ENCODE results near the gene ARHGAP26. TPM values are rescaled to one million over a fixed set of nuclear protein-coding genes. Genes with fewer than 3 reads are reported as not detected.

Gene ARHGAP26
- total RNA-seq, 1 experiment from 2014 or later: 34.5 TPM

DNA sequence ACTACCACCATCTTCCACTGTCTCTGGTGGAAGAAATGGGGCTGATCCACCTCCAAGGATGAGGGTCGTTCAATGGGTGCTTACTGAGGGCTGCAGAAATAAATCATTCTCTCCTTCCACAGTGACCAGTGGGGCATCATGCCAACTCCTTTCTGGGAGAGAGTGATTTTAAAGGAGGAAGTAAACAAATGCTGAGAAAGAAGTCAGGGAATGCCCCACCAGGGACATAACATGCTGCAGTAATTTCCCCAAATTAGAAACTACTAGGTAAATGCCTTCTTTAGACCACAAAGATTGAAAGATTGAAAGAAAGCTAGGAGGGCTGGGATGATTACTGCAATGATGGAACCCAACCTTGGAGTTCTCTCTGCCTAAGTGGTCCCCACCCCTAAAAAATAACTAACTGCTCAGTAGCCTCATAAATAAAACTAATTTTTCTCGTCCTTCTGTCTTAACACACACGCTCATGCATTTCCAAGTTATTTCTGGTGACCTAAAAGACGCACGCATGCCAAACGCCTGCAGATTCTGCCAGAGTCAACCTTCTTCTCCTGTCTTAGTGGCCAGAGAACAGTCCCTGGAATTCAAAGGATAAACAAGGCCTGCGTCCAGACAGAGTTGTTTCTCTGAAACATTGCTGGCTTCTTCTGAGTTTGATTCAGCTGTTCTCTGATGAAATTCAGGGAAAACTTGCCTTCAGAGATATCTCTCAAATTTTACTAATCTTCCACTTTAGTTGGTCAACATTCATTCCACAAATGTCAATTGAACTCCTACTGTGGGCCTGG, 383.3 kb downstream of the ARHGAP26 start:
- ATAC-seq: no peak
- Histone ChIP-seq H3K4me3 (replicated peaks in 1 of 2; ENCODE audit: low read depth in 1 of 2, low read length in 2 of 2) (no peak overlapping the region), H3K4me1 (ENCODE audit: control insufficient read depth in 1 of 2, insufficient read depth in 2 of 2, low read length in 2 of 2) (peaks cover 3 to 17% of the 10 kb centered on the region in 2 experiments), H3K4me2 (ENCODE audit: low read length) (no peak overlapping the region), H3K9me3 (ENCODE audit: control insufficient read depth in 1 of 2, insufficient read depth in 1 of 2, low read depth in 1 of 2, low read length in 2 of 2) (no peaks in the 10 kb centered on the region), H3K79me2 (ENCODE audit: insufficient read depth, low read length) (no peaks in the 10 kb centered on the region), H2AFZ (ENCODE audit: low read depth, low read length, poor library complexity, severe bottlenecking) (no peak overlapping the region), H3K27me3 (ENCODE audit: insufficient read depth, low read length) (no peaks in the 10 kb centered on the region), H3K9me2 (ENCODE audit: insufficient read depth) (no peaks in the 10 kb centered on the region), H3K9ac (ENCODE audit: low read length) (no peak overlapping the region), H3K27ac (ENCODE audit: low read depth, low read length) (no peak overlapping the region), H3K36me3 (ENCODE audit: control insufficient read depth in 1 of 2, insufficient read depth in 2 of 2, low read length in 2 of 2) (no peaks in the 10 kb centered on the region), H4K20me1 (ENCODE audit: insufficient read depth) (no peaks in the 10 kb centered on the region)
- no peak for TF ChIP-seq ZFX (IDR thresholded peaks at IDR 0.05)
- no peak for TF ChIP-seq POLR2AphosphoS5 (IDR thresholded peaks at IDR 0.05; ENCODE audit: low read depth, low read length)
- no peak for TF ChIP-seq CBX3 (IDR thresholded peaks at IDR 0.05; ENCODE audit: low read depth)
- no peak for TF ChIP-seq EZH2 (IDR thresholded peaks at IDR 0.05)
- no peak for TF ChIP-seq EGR1 (IDR thresholded peaks at IDR 0.05; ENCODE audit: low read depth)
- no peak for DNase-seq (ENCODE audit: low read depth, low spot score)
- ChIA-PET CTCF (no interaction called here), RAD21 (ENCODE audit: low non-redundant PET in 1 of 2, low total read pairs in 2 of 2, uncharacterized antibody in 2 of 2, unreplicated experiment in 2 of 2) (no interaction called here), POLR2A (no interaction called here)
- intact Hi-C loops (cut with micrococcal nuclease): no loop called here
- BruUV-seq (replicated peaks): no TSS peak

DNA sequence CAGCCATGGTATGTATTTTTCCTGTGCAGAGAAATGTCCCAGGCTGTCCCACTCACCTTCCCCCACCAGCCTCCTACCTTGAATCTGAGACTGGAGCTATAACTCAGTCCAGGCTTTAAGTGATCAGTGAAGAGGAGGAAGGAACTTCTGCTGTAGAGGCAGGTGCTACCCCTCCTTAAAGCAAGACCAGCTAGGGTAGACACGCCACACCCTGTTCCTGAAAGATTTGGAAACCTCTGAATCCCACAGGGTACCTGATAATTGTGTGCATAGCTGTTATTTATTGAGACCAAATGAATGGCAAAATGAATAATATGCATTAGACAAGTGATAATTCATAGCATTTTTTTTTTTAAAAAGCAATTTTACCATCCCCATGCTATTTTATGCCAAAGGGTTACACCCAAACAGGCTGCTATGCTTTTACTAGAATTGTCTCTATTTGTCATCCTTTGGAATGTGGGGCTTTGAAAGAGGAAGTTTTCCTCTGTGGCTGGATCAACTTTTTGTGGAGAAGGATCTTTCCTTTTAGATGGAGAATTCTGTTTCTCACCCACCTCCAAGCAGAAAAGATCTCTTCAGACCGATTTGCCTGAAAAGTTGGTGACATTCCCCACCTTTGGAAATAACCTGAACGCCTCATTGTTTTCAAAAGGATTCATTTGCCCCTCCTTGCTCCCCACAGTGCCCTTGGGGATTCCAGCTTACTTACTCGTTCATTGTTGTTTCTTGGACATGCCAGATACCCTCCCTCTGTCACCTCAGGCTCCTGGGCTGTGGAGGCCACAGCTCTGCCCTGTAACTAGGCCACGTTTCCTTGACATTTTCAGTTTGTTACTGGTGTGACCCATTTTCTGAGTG, 384.6 kb downstream of the ARHGAP26 start:
- H3K4me3 ChIP-seq (replicated peaks in 1 of 2; ENCODE audit: low read depth in 1 of 2, low read length in 2 of 2): no peak overlapping the region
- no peaks in the 10 kb centered on the region for H3K9me3 ChIP-seq (ENCODE audit: control insufficient read depth in 1 of 2, insufficient read depth in 1 of 2, low read depth in 1 of 2, low read length in 2 of 2)
- POLR2A ChIA-PET: no interaction called here
- H3K79me2 ChIP-seq (ENCODE audit: insufficient read depth, low read length): no peaks in the 10 kb centered on the region
- no peaks in the 10 kb centered on the region for H3K36me3 ChIP-seq (ENCODE audit: control insufficient read depth in 1 of 2, insufficient read depth in 2 of 2, low read length in 2 of 2)
- H3K4me1 ChIP-seq (ENCODE audit: control insufficient read depth in 1 of 2, insufficient read depth in 2 of 2, low read length in 2 of 2): peaks cover 3 to 17% of the 10 kb centered on the region in 2 experiments
- CTCF ChIA-PET: no interaction called here
- no peak overlapping the region for H2AFZ ChIP-seq (ENCODE audit: low read depth, low read length, poor library complexity, severe bottlenecking)
- H3K9ac ChIP-seq (ENCODE audit: low read length): no peak overlapping the region
- no peak overlapping the region; the same call in 1 of the 2 replicates for H3K27ac ChIP-seq (ENCODE audit: low read depth, low read length)
- intact Hi-C loops (cut with micrococcal nuclease): no loop called here
- H3K27me3 ChIP-seq (ENCODE audit: insufficient read depth, low read length): no peaks in the 10 kb centered on the region
- ATAC-seq (peak; percentile 78), DNase-seq (ENCODE audit: low read depth, low spot score) (no peak)
- H3K9me2 ChIP-seq (ENCODE audit: insufficient read depth): no peaks in the 10 kb centered on the region
- no peaks in the 10 kb centered on the region for H4K20me1 ChIP-seq (ENCODE audit: insufficient read depth)
- BruUV-seq (replicated peaks): no TSS peak
- H3K4me2 ChIP-seq (ENCODE audit: low read length): peak overlapping the region; percentile 55
- RAD21 ChIA-PET (ENCODE audit: low non-redundant PET in 1 of 2, low total read pairs in 2 of 2, uncharacterized antibody in 2 of 2, unreplicated experiment in 2 of 2): no interaction called here
- TF ChIP-seq YY1 (IDR thresholded peaks at IDR 0.05; ENCODE audit: extremely low read depth, insufficient replicate concordance, low read depth, low read length) (no peak), FOSL1 (IDR thresholded peaks at IDR 0.05; ENCODE audit: low read depth) (0 out of 2 replicates have a peak, but pooled peaks have one; percentile 19), SP1 (IDR thresholded peaks at IDR 0.05; ENCODE audit: low read depth) (0 out of 2 replicates have a peak, but pooled peaks have one; percentile 16)
